HG02588 (cell line): Measurements from ENCODE around the gene KCNQ1.

Experiments
- ATAC-seq: cut with Tn5 transposase; IDR thresholded peaks from one replicate; pipeline ENCODE4 v1.9.1; 2021; ENCODE audit warnings: mild to moderate bottlenecking, moderate library complexity; ENCODE audit not compliant: unreplicated experiment

The KCNQ1 gene

DNA sequence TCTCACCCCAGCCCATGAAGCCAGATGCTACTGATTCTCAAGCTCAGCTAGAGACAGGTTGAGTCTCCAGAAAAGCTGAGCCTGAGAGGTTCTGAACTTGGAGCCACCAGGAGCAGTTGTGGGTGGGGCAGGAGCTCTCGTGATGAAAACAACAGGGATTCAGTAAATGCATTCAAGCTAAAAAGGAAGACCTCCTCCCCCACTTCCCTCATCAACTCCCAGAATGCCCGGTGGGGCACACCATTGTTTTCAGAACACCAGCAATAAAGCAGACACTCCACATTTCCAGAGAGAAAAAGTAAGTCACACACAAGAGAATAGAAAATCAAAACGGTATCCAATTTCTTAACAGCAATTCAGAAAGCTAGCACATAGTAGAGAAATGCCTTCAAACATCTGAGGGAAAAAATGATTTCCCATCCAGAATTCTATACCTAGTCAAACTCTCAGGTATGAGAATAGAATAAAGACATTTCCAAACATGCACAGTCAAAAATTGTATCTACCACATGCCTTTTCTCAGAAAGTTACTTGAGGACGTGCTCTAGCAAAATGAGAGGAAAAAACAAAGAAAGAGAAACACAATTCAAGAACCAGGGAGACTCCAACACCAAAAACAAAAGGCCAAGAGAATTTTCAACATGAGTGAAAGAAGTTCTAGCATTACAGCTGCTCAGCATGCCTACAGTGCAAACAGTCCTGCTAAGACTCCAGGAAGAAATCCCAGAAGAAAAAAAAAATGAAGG is 383.9 kb downstream of the KCNQ1 start:
- ATAC-seq = no peak

DNA sequence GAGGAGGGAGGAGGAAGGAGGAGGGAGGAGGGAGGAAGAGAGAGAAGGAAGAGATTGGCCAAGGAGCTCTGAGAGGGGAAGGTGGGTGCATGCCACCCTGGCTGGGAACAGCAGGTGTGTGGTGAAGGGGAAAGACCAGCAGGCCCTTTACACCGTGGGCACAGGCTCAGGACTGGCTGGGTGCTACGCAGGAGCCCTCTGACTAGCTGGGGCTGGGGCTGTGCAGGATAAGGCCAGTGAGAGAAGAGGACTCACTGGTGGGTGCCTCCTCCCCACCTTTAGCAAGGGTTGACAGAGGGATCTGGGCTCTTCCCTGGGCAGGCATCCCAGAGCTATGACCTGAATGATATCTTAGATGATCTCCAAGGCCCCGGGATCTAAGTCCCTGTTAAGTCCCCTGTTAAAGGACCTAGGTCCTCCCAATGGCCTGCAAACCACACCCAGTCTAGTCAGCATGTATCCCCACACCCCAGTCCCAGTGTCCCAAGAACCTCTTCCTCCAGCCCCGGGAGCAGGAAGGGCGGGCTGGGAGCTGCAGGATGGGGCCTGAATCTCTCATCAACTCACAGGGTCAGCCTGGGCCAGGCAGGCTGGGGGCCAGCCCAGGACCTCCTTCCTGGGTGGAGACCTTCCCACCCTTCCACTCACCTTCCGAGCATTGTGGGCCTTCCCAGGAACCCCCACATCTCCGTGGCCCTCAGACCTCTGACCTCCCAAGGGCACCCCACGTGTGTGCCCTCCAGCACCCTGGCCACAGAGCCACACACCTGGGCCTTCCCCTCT is 385.4 kb downstream of the KCNQ1 start:
- no peak for ATAC-seq

DNA sequence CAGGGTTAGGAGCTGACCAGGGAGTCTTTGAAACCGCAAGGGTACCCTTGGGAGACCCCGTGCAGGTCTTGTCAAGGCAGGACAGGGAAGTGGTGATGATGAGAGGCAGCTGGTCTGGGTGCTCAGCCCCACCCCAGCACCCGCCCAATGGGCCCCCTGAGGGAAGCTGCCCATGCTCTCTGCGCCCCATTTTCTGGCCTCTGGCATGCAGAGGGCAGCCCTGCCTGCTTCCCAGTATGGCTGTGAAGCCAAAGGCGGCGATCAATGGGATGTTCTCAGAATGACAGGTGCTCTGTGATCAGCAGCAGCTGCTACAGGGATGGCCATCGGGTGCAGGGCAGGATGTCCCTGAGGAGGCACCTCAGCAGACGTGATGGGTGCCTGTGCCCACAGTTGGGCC is 386.1 kb downstream of the KCNQ1 start:
- ATAC-seq = no peak

GRCh38 chr11:2831781-2832532 is 387.1 kb downstream of the KCNQ1 start:
- ATAC-seq = no peak

DNA sequence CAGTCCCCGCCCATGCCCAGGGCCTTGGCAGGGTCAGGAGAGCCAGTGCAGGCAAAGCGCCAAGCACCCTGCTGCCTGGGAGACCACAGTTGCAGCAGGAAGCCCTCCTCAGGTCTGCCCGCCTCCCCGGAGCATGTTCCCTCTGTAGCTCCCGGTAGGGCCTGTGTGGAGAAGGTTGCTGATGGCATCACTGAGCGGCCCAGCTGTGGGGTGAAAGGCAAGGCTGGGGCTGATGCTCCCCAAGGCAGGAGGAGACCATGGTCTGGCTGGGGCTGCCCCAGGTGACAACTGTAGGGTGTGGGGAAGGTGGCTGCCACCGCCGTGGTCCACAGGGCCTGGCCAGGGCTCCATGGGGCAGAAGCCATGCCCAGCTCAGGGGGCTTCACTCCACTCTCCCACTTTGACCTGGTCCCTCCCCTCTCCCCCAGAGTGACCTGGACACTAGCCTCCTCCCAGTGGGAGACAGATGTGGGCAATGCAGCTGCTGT is 387.8 kb downstream of the KCNQ1 start:
- no peak for ATAC-seq

DNA sequence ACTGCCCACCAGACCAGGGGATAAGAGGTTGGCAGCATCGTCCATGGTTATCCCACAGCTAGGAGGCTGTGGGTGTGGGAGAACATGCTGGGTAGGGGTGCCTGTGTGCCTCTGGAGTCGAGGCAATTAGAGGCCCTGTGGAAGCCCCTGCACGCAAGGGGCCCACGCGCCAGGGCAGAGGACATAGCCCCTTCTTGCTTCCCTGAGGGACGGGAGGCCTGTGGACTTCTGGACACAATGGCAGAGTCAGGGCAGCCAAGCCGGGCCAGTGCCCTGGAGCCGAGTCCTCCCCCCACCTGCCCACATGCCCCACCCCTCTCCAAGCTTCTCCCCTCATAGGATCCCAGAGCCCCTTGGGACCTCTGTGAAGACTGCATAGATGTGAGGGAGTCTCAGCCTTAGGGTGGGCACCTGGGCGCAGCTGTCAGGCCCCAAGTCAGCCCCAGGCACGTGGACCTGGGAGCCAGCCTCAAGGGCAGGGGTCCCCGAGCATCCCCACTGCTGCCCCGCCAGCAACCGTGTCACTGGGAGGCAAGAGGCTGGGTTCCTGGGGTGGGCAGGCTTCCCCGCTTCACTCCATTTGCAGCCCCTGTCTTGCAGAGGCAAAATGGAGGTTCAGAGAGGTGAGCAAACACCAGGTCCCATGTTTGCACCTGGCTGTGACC is 388.4 kb downstream of the KCNQ1 start:
- ATAC-seq = no peak

DNA sequence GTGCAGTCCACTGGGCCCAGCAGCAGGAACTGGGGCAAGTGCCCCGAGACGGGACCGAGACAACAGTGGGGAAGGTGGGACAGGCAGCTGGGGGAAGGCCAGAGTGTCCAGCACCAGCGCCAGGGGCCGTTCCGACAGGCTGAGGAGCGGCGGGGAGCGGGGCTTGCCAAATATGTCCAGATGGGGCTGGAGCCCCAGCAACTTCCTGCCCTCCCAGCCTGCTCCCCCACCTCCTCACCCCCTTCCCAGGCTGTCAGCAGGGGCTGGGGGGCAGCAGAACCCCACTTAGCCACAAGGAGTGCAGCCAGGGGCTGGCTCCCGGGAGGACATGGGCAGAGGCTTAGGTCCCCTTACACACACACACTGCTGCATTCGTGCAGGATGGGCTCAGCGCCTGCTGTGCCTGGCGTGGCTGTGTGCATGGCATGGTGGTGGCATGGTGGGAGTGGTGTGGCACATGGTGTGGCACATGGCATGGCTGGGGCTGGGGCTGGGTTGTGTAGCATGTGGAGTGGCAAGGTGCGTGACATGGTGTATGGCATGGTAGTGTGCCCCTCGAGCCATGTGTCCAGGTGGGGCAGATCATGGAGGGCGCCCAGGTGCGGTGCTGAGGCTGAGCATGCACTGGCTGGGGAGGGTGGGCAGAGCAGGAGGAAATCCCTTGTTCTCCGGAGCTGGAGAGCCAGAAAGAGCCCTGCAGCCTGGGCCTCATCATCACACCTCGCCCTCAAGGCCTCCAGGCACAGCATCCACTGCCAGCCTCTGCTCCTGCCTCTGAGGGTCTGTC is 389.1 kb downstream of the KCNQ1 start:
- no peak for ATAC-seq

DNA sequence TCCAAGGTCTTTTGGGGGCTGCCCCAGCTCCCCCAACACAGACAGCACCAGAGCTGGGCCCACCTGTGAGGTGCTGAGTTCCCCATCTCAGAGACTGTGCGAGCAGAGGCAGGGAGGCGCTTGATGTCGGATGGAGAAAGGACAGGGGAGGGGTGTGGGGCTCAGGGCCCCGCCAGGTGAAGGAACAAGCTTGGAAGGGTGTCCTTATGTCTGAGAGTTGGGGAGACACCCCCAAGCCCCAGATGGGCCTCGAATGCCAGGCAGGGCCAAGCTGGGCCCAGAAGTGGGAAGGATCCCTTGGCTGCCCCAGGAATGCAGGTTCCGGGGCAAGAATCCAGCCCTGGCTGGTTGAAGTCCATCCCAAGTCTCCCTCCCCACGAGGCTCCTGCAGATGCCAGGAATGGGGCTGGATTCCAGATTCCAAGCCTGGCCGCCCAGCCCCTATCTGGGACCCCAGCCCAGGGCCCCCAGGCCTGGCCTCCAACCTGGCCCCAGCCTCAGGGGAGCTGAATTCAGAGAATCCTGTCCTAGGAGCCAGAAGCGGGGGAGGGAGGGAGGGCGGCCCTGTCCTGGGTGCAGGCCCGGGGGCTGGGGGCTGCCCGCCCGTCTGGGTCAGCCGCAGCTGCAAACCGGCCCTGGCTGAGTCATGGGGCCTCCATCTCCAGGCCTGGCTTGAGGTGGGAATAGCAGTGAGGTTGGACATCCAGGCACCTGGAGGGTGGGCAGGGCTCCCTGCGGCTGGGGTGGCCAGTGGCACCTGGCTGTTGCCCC is 389.9 kb downstream of the KCNQ1 start:
- ATAC-seq = no peak

- ATAC-seq = no peak
Observed at GRCh38 chr11:2835296-2835695, 390.5 kb downstream of the KCNQ1 start.

DNA sequence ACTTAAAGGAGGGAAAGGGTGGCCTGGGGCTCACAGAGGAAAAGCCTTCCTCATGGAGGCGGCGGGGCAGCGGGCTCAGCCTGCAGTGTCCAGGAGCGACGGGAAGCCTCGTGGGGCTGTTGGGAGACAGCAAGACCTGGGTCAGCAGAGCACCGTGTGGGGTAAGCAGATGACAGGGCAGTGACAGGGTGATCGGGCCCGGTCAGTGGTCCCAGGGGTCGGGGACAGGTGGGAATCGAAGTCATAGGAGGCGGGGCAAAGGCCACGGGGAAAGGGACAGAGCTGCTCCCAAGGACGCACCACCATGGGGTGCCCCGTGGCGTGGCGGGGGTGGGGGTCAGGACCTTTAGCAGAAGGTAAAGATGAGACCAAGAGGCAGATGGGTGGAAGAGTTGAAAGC is 390.9 kb downstream of the KCNQ1 start:
- no peak for ATAC-seq

DNA sequence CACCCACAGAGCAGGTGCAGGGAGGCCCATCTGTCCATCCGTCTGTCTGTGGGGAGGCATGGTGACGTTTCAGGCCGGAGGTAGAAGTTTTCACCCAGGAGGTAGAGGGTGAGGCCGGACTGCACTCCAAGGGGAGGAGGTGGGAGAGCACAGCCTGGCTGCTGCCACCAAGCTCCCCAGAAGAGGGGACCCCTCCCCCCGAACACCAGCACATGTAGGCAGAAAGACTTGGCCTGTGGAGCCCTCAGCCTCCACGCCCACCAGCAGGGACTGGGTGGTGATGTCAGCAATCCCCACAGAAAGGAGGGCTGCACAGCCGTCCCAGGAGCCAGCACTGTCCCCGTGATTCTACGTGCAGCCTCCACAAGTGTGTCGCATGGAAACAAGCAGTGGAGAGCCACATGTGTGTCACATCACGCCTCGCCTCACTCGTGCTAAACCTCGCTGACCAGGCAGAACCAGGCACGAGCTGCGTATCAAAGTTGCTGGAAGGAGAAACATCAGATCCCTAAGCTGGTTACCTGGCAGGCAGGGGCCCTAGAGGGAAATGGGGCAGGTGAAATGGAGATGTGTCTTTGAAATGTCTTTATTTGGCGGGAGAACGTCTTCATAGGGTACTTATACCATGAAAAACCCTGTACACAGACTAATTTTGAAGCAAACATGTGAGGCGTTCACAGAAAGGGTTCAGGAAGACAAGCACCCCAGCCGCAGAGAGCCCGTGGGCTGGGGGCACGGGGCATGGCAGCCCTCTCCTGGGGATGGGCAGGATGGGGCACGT is 391.7 kb downstream of the KCNQ1 start:
- no peak for ATAC-seq

GRCh38 chr11:2837096-2837601 is 392.3 kb downstream of the KCNQ1 start:
- ATAC-seq = no peak

GRCh38 chr11:2837651-2838050 is 392.8 kb downstream of the KCNQ1 start:
- ATAC-seq = no peak

DNA sequence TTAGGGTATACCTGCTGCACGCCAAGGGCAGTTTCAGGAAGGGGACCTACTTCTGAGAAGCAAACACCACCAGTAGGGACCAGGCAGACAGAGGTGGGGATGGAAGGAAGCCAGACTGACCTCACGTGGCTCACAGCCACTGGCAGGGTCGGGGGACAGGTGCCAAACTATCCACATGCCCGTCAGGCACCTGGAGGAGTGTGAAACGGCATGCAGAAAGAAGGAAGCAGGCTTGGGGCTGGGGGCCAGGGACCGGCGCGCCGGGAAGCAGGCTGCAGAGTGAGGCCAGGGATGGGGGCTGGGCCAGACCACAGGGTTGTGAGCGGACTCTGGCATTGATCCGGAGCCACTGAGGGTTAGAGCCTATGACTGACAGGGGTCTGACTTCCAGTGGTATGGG is 393.3 kb downstream of the KCNQ1 start:
- no peak for ATAC-seq

DNA sequence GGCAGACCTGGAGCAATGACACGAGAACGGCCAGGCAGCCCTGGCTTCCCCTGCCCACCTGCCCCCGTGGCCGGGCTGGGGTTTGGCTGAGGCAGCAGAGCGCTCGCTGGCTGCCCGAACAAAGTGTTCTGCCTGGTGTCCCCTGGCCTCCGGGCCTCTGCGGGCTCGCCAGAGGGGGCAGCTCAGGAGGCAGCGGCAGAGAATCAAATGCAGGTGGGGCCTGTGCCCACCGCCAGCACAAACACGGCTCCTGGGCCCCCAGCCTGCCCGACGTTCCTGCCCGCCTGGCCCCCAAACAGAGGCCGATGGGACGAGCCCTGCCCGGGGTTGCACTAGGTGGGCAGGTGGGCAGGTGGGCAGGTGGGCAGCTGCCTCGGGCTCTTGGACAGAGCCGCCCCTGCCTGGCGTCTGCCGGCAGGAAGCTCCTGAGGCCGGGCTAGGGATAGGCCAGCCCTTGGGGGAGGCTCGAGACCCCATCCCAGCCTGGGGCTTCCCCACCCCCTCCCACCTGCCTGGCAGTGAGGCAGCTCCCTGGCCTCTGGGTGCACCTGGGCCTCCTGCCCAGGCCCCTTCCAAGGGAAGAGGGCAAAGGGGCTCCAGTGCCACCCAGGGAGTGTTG is 394.0 kb downstream of the KCNQ1 start:
- ATAC-seq = no peak

DNA sequence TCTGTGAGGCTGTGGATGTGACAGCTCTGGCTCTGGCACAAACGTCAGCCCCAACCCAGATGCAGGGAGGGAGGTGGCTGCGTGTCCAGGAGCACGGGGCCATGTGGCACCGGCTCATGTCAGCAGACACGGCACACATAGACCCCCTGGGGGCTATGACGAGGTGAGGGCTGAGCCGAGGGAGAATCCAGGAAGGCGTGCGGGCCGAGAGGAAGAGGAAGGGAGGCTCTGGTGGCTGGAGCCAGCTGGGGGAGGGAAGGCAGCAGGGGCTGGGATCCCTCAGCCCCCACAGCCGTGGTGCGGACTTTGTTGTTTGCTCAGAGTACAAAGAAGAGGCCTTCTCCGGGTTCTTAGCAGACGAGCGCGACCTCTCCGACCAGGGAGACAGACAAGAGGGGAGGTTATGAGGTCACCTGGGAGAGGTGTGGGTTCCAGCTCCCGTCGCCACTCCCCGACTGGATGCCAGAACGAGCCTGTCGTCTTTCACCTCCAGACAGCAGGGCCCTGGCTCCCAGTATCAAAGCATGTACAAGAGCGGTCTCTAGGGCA is 394.7 kb downstream of the KCNQ1 start:
- no peak for ATAC-seq

DNA sequence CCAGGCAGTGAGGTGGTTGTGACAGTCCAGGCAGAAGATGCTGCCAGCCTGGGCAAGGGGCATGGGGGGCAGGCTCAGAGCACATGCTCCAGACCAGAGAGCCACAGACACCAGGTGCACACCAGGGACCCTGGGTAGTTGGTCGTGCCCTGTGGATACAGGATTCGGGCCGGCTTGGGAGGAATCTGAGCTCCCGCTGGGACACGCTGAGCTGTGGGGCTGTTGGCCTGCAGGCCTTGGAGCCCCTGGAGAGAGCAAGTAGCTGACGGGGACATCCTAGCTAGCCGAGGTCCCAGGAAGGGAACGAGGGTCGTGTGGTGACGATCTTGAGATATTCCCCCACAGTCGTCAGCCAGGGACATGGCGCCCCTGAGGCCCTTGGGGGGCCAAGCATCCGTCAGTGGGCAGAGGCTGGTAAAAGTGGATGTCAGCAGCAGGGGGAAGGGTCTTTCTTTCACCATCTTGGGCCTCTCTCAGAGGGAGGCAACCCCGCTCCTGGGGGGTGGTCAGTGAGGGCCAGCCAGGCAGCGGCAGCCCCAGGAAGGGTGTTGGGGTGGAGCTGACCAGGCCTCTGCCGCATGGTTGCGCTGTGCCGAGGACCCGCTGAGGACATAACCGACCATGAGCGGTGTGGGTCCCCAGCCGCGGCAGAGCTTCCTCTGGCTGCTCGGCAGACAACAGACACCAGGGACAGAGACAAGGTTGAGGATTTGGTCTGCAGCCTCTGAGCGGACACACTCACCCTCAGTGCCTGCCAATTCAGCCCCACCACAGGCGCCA is 396.8 kb downstream of the KCNQ1 start:
- ATAC-seq = no peak
